Kidney epithelial cell (primary cell): Measurements from ENCODE around the gene RIC8B. TPM values are rescaled to one million over a fixed set of nuclear protein-coding genes. Genes with fewer than 3 reads are reported as not detected.
"Not testable (repeated sequence)": the region's sequence is repeated elsewhere in the genome, so short reads cannot be mapped to it uniquely, and the experiment has no call there.

ENCODE experiments used
- DNase-seq: peaks from one replicate; pipeline ENCODE4 v3.0.0-alpha.2; 2010; ENCODE audit warnings: low read depth
- H3K27me3 ChIP-seq: 2 replicates; pipeline ENCODE4 v1.6.0; 2011; ENCODE audit warnings: low read length; ENCODE audit not compliant: control insufficient read depth, insufficient read depth
- H3K36me3 ChIP-seq: 2 replicates; pipeline ENCODE4 v1.5.1; 2011; ENCODE audit warnings: low read length; ENCODE audit not compliant: control insufficient read depth, insufficient read depth
- H3K4me3 ChIP-seq: 2 replicates; pipeline ENCODE4 v1.5.1; 2011; ENCODE audit warnings: low read depth, mild to moderate bottlenecking, control low read depth, low read length
- total RNA-seq: library from RNA; depleted of rRNA; stranded (reverse); fragments of >200 nt; gene quantifications from 2 replicates; pipeline ENCODE4 v1.2.3, GENCODE V29; 2015
- TF ChIP-seq, protein P1 (sequence below): IDR thresholded peaks from 2 replicates; pipeline ENCODE4 v1.5.1; 2011; ENCODE audit warnings: mild to moderate bottlenecking, moderate library complexity, low read length, control low read depth, inconsistent platforms; ENCODE audit not compliant: insufficient read depth, poor library complexity, severe bottlenecking

Gene RIC8B
- total RNA-seq, 1 donor from 2014 or later: 8.4 TPM

DNA sequence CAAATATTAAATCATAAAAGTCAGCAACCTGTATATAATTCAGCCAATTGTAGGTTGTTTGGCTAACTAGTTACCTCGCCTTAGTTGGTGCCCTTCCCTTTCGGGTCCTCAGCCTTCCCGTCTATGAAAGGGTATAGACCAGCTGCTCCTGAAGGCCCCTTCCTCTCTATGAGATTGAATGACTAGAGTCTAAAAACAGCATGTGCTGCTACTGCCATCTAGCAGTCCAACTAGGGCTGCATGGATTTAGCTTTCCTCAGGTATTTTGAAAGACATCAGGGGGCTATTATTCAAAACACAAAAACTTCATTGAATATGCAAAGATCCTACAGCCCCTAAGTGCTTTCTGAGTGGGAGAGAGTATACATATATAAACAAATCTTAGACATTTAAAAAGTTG lies 144.3 kb downstream of the RIC8B start:
- TF ChIP-seq, protein P1, sequence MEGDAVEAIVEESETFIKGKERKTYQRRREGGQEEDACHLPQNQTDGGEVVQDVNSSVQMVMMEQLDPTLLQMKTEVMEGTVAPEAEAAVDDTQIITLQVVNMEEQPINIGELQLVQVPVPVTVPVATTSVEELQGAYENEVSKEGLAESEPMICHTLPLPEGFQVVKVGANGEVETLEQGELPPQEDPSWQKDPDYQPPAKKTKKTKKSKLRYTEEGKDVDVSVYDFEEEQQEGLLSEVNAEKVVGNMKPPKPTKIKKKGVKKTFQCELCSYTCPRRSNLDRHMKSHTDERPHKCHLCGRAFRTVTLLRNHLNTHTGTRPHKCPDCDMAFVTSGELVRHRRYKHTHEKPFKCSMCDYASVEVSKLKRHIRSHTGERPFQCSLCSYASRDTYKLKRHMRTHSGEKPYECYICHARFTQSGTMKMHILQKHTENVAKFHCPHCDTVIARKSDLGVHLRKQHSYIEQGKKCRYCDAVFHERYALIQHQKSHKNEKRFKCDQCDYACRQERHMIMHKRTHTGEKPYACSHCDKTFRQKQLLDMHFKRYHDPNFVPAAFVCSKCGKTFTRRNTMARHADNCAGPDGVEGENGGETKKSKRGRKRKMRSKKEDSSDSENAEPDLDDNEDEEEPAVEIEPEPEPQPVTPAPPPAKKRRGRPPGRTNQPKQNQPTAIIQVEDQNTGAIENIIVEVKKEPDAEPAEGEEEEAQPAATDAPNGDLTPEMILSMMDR: peak; percentile 67
- Histone ChIP-seq H3K36me3 (no peaks in the 10 kb centered on the region), H3K27me3 (no peaks in the 10 kb centered on the region), H3K4me3 (no peak overlapping the region)
- DNase-seq: no peak

DNA sequence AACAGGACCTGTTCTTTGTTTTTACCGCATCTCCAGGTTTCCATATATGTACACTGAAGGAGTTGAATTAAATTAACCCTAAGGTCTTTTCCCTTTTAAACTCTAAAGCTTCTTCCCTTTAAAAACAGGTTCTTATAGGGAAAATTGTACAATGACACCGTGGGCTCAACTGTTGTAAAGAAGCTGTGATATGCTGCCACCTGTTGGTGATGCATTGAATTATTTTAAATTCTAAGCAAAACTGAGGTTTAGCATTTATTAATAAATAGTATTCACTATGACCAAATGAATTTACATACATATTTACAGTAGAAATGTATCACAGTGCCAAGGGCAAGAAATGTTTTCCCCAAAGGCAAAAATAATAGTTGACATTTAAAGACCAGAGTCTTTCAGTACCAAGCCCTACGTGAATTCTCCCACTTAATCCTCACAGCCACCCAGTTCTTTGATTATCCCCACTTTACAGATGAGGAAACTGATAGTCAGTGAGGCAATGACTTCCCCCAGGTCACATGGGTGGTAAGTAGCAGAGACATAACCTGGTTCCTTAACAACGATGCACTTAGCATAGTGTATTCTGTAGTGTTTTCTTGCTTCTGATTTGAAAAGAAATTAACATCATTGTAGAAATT lies 145.5 kb downstream of the RIC8B start:
- TF ChIP-seq, protein P1: peak; percentile 70
- Histone ChIP-seq H3K4me3 (no peak overlapping the region), H3K27me3 (no peaks in the 10 kb centered on the region), H3K36me3 (no peaks in the 10 kb centered on the region)
- no peak for DNase-seq

DNA sequence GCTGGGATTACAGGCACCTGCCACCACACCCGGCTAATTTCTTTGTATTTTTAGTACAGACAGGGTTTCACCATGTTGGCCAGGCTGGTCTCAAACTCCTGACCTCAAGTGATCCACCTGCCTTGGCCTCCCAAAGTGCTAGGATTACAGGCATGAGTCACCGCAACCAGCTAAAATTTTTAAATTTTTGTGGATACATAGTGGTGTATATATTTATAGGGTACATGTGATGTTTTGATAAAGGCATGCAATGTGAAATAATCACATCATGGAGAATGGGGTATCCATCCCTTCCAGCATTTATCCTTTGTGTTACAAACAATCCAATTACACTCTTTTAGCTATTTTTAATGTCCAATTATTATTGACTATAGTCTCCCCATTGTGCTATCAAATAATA lies 147.5 kb downstream of the RIC8B start:
- not testable (repeated sequence) for DNase-seq, H3K27me3 ChIP-seq

DNA sequence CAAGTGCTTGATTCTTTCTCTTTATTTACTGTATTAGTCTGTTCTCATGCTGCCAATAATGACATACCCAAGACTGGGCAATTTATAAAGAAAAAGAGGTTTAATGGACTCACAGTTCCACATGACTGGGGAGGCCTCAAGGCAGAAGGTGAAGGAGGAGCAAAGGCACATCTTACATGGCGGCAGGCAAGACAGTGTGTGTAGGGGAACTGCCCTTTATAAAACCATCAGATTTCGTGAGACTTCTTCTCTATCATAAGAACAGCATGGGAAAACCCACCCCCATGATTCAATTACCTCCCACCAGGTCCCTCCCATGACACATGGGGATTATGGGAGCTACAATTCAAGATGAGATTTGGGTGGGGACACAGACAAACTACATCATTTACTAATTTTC lies 149.1 kb downstream of the RIC8B start:
- H3K4me3 ChIP-seq, DNase-seq, H3K36me3 ChIP-seq, H3K27me3 ChIP-seq: not testable (repeated sequence)

More for the DNA sequence above, 147.5 kb downstream of the RIC8B start:
- not testable (repeated sequence) for H3K36me3 ChIP-seq, H3K4me3 ChIP-seq

DNA sequence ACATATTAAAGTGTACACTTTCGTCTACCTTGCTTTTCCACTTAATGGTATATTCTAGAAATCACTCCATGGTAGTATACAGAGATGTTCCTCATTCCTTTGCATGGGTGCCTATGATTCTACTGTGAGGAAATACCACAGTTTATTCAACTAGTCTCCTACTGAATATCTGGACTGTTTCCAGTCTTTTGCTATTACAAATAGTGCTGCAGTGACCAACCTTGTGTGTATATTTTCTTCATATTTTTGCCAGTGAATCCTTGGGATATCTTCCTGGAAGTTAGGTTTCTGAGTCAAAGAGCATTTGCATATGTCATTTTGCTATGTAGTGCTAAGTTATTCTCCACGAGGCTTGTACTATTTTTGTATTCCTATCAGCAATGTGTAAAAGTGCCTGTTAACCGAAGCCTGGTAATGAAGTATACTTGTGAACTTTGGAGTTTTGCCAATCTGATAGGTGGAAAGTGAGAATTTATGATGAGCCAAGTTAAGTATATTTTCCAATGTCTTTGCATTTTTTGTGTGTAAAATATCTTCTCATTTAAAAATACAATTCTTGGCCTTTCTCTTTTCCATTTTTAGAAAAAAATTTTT lies 149.9 kb downstream of the RIC8B start:
- no peaks in the 10 kb centered on the region for H3K36me3 ChIP-seq
- no peak for DNase-seq
- H3K4me3 ChIP-seq: no peak overlapping the region
- no peaks in the 10 kb centered on the region for H3K27me3 ChIP-seq
- TF ChIP-seq, protein P1: no peak

DNA sequence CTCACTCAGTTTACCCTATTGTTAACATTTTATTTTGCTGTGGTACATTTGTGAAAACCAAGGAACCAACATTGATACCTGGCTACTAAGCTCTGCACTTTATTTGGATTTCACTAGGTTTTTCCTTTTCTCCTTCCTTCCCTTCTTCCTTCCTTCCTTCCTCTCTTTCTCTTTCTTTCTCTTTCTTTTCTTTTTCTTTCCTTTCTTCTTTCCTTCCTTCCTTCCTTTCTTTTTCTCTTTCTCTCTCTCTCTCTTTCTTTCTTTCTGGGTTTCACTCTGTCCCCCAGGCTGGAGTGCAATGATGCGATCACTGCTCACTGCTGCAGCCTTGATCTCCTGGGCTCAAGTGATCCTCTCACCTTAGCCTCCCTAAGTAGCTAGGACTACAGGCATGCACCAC lies 152.2 kb downstream of the RIC8B start:
- H3K36me3 ChIP-seq: no peaks in the 10 kb centered on the region
- no peak for DNase-seq
- H3K27me3 ChIP-seq: no peaks in the 10 kb centered on the region
- H3K4me3 ChIP-seq: no peak overlapping the region
- TF ChIP-seq, protein P1: no peak

DNA sequence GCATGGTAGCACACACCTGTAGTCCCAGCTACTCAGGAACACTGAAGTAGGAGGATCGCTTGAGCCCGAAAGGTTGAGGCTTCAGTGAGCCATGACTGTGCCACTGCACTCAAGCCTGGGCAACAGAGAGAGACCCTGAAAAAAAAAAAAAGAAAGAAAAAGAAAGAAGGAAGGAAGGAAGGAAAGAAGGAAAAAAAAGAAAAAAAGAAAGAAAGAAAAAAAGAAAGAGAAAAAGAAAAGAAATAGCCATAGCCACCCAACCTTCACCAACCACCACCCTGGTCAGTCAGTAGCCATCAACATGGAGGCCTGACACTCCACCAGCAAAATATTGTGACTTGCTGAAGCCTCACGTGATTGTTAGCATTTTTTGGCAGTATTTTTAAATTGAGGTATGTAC lies 159.8 kb downstream of the RIC8B start:
- no peaks in the 10 kb centered on the region for H3K27me3 ChIP-seq
- TF ChIP-seq, protein P1: no peak
- H3K36me3 ChIP-seq: no peaks in the 10 kb centered on the region
- no peak overlapping the region for H3K4me3 ChIP-seq
- no peak for DNase-seq
